Measurements from ENCODE around the gene GIPC3. TPM values are rescaled to one million over a fixed set of nuclear protein-coding genes. Genes with fewer than 3 reads are reported as not detected.

Gene GIPC3
- total RNA-seq, 6 donors from 2014 or later, result 0.91 to 5.2 (median 1.4) TPM

GRCh38 chr19:3555653-3556422 is 29.4 kb upstream of the GIPC3 start:
- WGBS, 2 donors, result 74 to 79% methylated on average over 7 to 12 of the region's 15 CpGs
- Histone ChIP-seq H3K27me3 (no peaks in the 10 kb centered on the region), H3K9me3 (no peaks in the 10 kb centered on the region), H3K27ac (peak overlapping the region in 2 of 4 donors; percentile 88 to 89), H3K4me3 (peak overlapping the region in 3 of 4 donors; percentile 98 to 99 (median 99)), H3K4me1 (peaks cover 21 to 48% (median 39%) of the 10 kb centered on the region in 4 donors), H3K36me3 (peaks cover 0 to under 1% (median 0%) of the 10 kb centered on the region in 4 donors)
- TF ChIP-seq POLR2A (IDR thresholded peaks at IDR 0.05) (no peak), CTCF (IDR thresholded peaks at IDR 0.05) (no peak), EP300 (IDR thresholded peaks at IDR 0.05) (no peak), POLR2AphosphoS5 (IDR thresholded peaks at IDR 0.05) (no peak)
- ATAC-seq (ENCODE audit: low FRiP score in 2 of 2) (no peak), DNase-seq (no peak)

GRCh38 chr19:3556423-3556977 is 28.8 kb upstream of the GIPC3 start:
- Histone ChIP-seq H3K4me3 (peak overlapping the region; percentile 89 to 99 (median 98)), H3K9me3 (no peaks in the 10 kb centered on the region), H3K27me3 (no peaks in the 10 kb centered on the region), H3K27ac (peak overlapping the region; percentile 35 to 89 (median 84)), H3K4me1 (peaks cover 21 to 48% (median 39%) of the 10 kb centered on the region in 4 donors), H3K36me3 (no peaks in the 10 kb centered on the region)
- WGBS, 2 donors, result 28 to 40% methylated on average over 6 to 9 of the region's 9 CpGs
- ATAC-seq (ENCODE audit: low FRiP score in 2 of 2) (no peak), DNase-seq (no peak)
- TF ChIP-seq POLR2A (IDR thresholded peaks at IDR 0.05), result no peak
- TF ChIP-seq CTCF (IDR thresholded peaks at IDR 0.05), result no peak
- no peak for TF ChIP-seq POLR2AphosphoS5 (IDR thresholded peaks at IDR 0.05)
- no peak for TF ChIP-seq EP300 (IDR thresholded peaks at IDR 0.05)

GRCh38 chr19:3556978-3557460 is 28.3 kb upstream of the GIPC3 start:
- H3K27ac ChIP-seq, result peak overlapping the region; percentile 35 to 89 (median 84)
- no peaks in the 10 kb centered on the region for H3K36me3 ChIP-seq
- TF ChIP-seq EP300 (IDR thresholded peaks at IDR 0.05) (no peak), CTCF (IDR thresholded peaks at IDR 0.05) (peak in 4 of 6 experiments; percentile 34 to 59 (median 46)), POLR2AphosphoS5 (IDR thresholded peaks at IDR 0.05) (no peak), POLR2A (IDR thresholded peaks at IDR 0.05) (no peak)
- peaks cover 21 to 48% (median 39%) of the 10 kb centered on the region in 4 donors for H3K4me1 ChIP-seq
- peak in 1 of 2 donors; percentile 27 for ATAC-seq (ENCODE audit: low FRiP score in 2 of 2)
- H3K4me3 ChIP-seq, result peak overlapping the region; percentile 89 to 99 (median 98)
- no peaks in the 10 kb centered on the region for H3K27me3 ChIP-seq
- H3K9me3 ChIP-seq, result no peaks in the 10 kb centered on the region
- peak; percentile 49 to 90 for DNase-seq
- 1% methylated on average over 19 of the region's 60 CpGs; no CpG with 5 or more reads in 1 of the 2 donors for WGBS, 2 donors

- ATAC-seq (ENCODE audit: low FRiP score in 2 of 2) (peak; percentile 98), DNase-seq (peak; percentile 90 to 99)
- Histone ChIP-seq H3K27ac (peak within 1 kb of the TSS; percentile 78 to 89 (median 84)), H3K36me3 (no peaks in the 10 kb centered on the region), H3K4me1 (peaks cover 21 to 45% (median 39%) of the 10 kb centered on the region in 4 donors), H3K4me3 (peak within 1 kb of the TSS; percentile 89 to 99 (median 98)), H3K9me3 (no peaks in the 10 kb centered on the region), H3K27me3 (no peaks in the 10 kb centered on the region)
- peak in 2 of 4 donors; percentile 73 to 96 for TF ChIP-seq POLR2A (IDR thresholded peaks at IDR 0.05)
- TF ChIP-seq CTCF (IDR thresholded peaks at IDR 0.05), result no peak
- peak; percentile 9 to 84 for TF ChIP-seq POLR2AphosphoS5 (IDR thresholded peaks at IDR 0.05)
- TF ChIP-seq EP300 (IDR thresholded peaks at IDR 0.05), result peak in 1 of 4 donors; percentile 28
- 0 to 1% methylated on average over 19 to 20 of the region's 81 CpGs for WGBS, 2 donors
These were observed 27.6 kb upstream of the GIPC3 start, which contains the start of gene MFSD12 for GRCh38 chr19:3557461-3558248. TSS of gene MFSD12 (minus strand) at chr19:3557586. CDS start at chr19:3557403, 183 bp downstream.
